ENCODE measurements around the gene MTHFD1. TPM values are rescaled to one million over a fixed set of nuclear protein-coding genes. Genes with fewer than 3 reads are reported as not detected.

MTHFD1 gene
- total RNA-seq, 2 donors from 2014 or later = 103 to 116 TPM

DNA sequence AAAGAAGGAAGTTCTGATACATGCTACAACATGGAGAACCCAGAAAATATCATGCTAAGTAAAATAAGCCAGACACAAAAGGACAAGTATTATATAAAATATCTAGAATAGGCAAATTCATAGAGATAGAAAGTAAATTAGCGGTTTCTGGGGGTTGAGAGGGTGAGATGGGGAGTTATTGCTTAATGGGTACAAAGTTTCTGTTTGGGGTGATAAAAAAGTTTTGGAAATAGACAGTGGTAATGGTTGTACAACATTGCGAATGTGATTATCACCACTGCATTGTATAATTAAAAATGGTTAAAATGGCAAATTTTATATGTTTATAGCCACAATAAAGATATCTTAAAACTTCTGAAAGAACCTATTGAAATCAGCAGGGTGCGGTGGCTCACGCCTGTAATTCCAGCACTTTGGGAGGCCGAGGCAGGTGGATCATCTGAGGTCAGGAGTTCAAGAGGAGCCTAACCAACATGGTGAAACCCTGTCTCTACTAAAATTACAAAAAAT is 100.5 kb downstream of the MTHFD1 start:
- no peaks in the 10 kb centered on the region for H3K27me3 ChIP-seq (ENCODE audit: control insufficient read depth, insufficient read depth, low read length, poor library complexity, severe bottlenecking)
- WGBS, 2 experiments (ENCODE audit: insufficient coverage in 1 of 2, insufficient read length in 1 of 2) = 95 to 96% methylated on average over 3 to 5 of the region's 5 CpGs
- Mint-ChIP-seq H3K4me1 (peaks cover 8% of the 10 kb centered on the region), H3K4me3 (no peak overlapping the region), H3K9me3 (no peaks in the 10 kb centered on the region), H3K27ac (no peak overlapping the region), H3K36me3 (ENCODE audit: low read depth) (peaks cover 42% of the 10 kb centered on the region), H3K27me3 (ENCODE audit: insufficient read depth) (no peaks in the 10 kb centered on the region)
- H3K9ac ChIP-seq (ENCODE audit: extremely low read depth, low read length, poor library complexity, severe bottlenecking) = no peak overlapping the region
- H3K4me3 ChIP-seq (ENCODE audit: low read length) = no peak overlapping the region
- no peaks in the 10 kb centered on the region for H3K9me3 ChIP-seq (ENCODE audit: control insufficient read depth, low read length)
- H3K36me3 ChIP-seq (ENCODE audit: control insufficient read depth, insufficient read depth, low read length) = peaks cover 28% of the 10 kb centered on the region
- no peak overlapping the region for H3K27ac ChIP-seq (ENCODE audit: low read depth, low read length)
- TF ChIP-seq, protein P1, sequence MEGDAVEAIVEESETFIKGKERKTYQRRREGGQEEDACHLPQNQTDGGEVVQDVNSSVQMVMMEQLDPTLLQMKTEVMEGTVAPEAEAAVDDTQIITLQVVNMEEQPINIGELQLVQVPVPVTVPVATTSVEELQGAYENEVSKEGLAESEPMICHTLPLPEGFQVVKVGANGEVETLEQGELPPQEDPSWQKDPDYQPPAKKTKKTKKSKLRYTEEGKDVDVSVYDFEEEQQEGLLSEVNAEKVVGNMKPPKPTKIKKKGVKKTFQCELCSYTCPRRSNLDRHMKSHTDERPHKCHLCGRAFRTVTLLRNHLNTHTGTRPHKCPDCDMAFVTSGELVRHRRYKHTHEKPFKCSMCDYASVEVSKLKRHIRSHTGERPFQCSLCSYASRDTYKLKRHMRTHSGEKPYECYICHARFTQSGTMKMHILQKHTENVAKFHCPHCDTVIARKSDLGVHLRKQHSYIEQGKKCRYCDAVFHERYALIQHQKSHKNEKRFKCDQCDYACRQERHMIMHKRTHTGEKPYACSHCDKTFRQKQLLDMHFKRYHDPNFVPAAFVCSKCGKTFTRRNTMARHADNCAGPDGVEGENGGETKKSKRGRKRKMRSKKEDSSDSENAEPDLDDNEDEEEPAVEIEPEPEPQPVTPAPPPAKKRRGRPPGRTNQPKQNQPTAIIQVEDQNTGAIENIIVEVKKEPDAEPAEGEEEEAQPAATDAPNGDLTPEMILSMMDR (conservative IDR thresholded peaks at IDR 0.05) = no peak
- DNase-seq = no peak
- H3K4me1 ChIP-seq (ENCODE audit: control insufficient read depth, insufficient read depth, low read length) = no peaks in the 10 kb centered on the region

DNA sequence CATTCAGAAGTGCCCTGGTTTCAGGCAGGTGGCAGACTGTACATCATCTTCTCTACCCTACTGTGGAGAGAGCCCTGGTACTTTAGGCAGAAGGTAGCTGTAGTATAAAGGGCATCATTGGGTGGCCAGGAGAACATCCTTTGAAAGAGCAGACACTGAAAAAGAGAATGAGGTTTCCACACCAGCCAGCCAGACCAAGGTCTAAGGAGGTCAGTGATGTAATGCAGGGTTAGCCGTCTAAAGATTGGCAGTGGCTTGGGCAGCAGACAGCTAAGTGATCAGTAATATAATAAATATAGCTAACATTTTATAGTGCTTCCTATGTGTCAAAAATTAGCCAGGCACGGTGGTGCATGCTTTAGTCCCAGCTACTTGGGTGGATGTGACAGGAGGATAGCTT is 103.5 kb downstream of the MTHFD1 start:
- Histone ChIP-seq H3K27me3 (ENCODE audit: control insufficient read depth, insufficient read depth, low read length, poor library complexity, severe bottlenecking) (no peaks in the 10 kb centered on the region), H3K27ac (ENCODE audit: low read depth, low read length) (no peak overlapping the region), H3K4me3 (ENCODE audit: low read length) (no peak overlapping the region), H3K4me1 (ENCODE audit: control insufficient read depth, insufficient read depth, low read length) (no peaks in the 10 kb centered on the region), H3K9me3 (ENCODE audit: control insufficient read depth, low read length) (no peaks in the 10 kb centered on the region), H3K9ac (ENCODE audit: extremely low read depth, low read length, poor library complexity, severe bottlenecking) (no peak overlapping the region), H3K36me3 (ENCODE audit: control insufficient read depth, insufficient read depth, low read length) (peaks cover 30% of the 10 kb centered on the region)
- H3K27me3 Mint-ChIP-seq (ENCODE audit: insufficient read depth) = no peaks in the 10 kb centered on the region
- TF ChIP-seq, protein P1 (conservative IDR thresholded peaks at IDR 0.05) = no peak
- H3K4me3 Mint-ChIP-seq = no peak overlapping the region
- no peaks in the 10 kb centered on the region for H3K9me3 Mint-ChIP-seq
- H3K36me3 Mint-ChIP-seq (ENCODE audit: low read depth) = peaks cover 38% of the 10 kb centered on the region
- no peak overlapping the region for H3K27ac Mint-ChIP-seq
- 84 to 100% methylated on average over 1 of the region's 2 CpGs for WGBS, 2 experiments (ENCODE audit: insufficient coverage in 1 of 2, insufficient read length in 1 of 2)
- no peak for DNase-seq
- H3K4me1 Mint-ChIP-seq = no peaks in the 10 kb centered on the region

DNA sequence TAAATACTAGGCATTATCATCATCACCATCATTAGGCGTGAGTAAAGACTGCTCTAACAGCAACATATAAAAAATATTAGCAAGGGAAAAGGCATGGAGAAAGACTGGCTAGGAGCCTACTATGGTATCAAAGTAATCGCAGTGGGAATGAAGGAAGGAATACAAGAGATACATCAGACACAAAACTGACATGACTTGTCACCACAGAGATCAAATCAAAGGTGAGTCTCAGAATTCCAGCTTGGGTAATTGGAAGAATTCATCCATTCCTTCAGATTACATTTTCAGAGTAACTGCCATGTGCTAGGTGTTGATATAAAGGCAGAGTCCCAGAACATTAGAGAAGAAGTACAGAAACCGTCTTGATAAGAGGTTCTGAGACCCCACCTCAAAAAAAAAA is 105.3 kb downstream of the MTHFD1 start:
- no peak overlapping the region for H3K27ac Mint-ChIP-seq
- no peaks in the 10 kb centered on the region for H3K4me1 Mint-ChIP-seq
- Histone ChIP-seq H3K36me3 (ENCODE audit: control insufficient read depth, insufficient read depth, low read length) (peaks cover 16% of the 10 kb centered on the region), H3K27ac (ENCODE audit: low read depth, low read length) (no peak overlapping the region), H3K9ac (ENCODE audit: extremely low read depth, low read length, poor library complexity, severe bottlenecking) (no peak overlapping the region), H3K27me3 (ENCODE audit: control insufficient read depth, insufficient read depth, low read length, poor library complexity, severe bottlenecking) (no peaks in the 10 kb centered on the region), H3K4me3 (ENCODE audit: low read length) (no peak overlapping the region), H3K9me3 (ENCODE audit: control insufficient read depth, low read length) (no peaks in the 10 kb centered on the region), H3K4me1 (ENCODE audit: control insufficient read depth, insufficient read depth, low read length) (no peaks in the 10 kb centered on the region)
- peaks cover 27% of the 10 kb centered on the region for H3K36me3 Mint-ChIP-seq (ENCODE audit: low read depth)
- H3K4me3 Mint-ChIP-seq = no peak overlapping the region
- H3K9me3 Mint-ChIP-seq = no peaks in the 10 kb centered on the region
- no peak for DNase-seq
- TF ChIP-seq, protein P1 (conservative IDR thresholded peaks at IDR 0.05) = no peak
- H3K27me3 Mint-ChIP-seq (ENCODE audit: insufficient read depth) = no peaks in the 10 kb centered on the region
- WGBS, 2 experiments (ENCODE audit: insufficient coverage in 1 of 2, insufficient read length in 1 of 2) = 93 to 100% methylated on average over 2 to 3 of the region's 3 CpGs
